ENCODE data around the gene SNED1.

SNED1 gene

DNA sequence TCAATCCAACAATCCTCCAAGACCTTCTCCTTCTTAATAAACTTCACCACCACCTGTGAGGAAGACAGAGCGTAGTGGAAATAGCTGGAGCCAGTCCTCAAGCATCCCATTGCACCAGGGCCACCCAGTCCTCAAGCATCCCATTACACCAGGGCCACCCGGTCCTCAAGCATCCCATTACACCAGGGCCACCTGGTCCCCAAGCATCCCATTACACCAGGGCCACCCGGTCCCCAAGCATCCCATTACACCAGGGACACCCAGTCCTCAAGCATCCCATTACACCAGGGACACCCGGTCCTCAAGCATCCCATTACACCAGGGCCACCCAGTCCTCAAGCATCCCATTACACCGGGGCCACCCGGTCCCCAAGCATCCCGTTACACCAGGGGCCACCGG is 116.9 kb downstream of the SNED1 start:
- Histone ChIP-seq H3K27me3 (no peaks in the 10 kb centered on the region), H3K36me3 (peaks cover 6% of the 10 kb centered on the region), H3K9me3 (no peaks in the 10 kb centered on the region), H3K4me1 (no peaks in the 10 kb centered on the region), H3K4me3 (ENCODE audit: low read depth, low read length) (no peak overlapping the region)
- no peak for DNase-seq
- TF ChIP-seq, protein P1, sequence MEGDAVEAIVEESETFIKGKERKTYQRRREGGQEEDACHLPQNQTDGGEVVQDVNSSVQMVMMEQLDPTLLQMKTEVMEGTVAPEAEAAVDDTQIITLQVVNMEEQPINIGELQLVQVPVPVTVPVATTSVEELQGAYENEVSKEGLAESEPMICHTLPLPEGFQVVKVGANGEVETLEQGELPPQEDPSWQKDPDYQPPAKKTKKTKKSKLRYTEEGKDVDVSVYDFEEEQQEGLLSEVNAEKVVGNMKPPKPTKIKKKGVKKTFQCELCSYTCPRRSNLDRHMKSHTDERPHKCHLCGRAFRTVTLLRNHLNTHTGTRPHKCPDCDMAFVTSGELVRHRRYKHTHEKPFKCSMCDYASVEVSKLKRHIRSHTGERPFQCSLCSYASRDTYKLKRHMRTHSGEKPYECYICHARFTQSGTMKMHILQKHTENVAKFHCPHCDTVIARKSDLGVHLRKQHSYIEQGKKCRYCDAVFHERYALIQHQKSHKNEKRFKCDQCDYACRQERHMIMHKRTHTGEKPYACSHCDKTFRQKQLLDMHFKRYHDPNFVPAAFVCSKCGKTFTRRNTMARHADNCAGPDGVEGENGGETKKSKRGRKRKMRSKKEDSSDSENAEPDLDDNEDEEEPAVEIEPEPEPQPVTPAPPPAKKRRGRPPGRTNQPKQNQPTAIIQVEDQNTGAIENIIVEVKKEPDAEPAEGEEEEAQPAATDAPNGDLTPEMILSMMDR (IDR thresholded peaks at IDR 0.05; ENCODE audit: low read depth, low read length): no peak

DNA sequence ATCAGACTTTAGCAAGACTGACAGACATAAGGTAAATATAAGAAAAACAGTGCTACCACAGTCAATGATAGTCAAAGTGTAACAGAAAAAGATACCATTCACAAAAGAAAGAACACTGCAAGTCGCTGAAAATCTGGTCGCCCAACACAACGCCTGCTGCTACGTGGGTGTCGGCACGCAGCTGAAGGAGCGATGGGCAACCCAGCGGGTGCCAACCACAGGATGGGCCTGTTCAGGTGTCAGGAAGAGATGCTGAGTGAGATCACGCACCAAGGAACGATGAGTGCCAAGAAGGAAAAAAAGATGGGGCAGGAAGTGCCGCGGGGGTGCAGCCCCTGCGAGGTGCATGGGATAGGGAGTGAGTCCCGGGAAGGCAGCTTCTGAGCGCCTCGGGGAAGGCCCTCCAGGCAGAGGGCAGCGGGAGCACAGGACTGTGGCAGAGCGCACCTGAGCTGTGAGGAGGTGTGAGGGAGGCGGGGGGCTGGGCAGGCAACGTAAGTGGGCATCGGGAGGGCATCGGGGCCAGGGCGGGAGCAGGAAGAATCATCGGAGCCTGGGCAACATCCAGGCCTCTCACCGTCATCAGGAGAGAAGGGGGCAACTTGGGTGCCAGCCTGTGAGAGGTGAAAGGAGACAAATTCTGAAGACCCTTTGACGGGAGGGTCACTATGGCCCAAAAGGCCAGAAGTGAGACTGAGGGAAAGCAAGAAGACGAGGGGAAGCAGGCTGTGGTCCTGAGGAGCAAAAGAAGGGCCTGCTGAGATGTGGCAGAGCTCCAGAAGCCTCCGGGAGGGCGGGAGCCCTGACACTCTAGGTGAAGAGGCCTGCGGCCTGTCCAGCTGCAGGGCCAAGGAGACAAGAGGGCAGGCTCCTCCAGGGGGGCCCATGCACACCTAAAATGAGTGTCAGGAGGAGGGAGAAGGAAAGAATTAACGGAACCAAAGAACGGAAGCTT is 118.5 kb downstream of the SNED1 start:
- Histone ChIP-seq H3K27me3 (no peaks in the 10 kb centered on the region), H3K36me3 (peaks cover 16% of the 10 kb centered on the region), H3K4me3 (ENCODE audit: low read depth, low read length) (no peak overlapping the region), H3K4me1 (no peaks in the 10 kb centered on the region), H3K9me3 (no peaks in the 10 kb centered on the region)
- no peak for DNase-seq
- TF ChIP-seq, protein P1 (IDR thresholded peaks at IDR 0.05; ENCODE audit: low read depth, low read length): no peak

DNA sequence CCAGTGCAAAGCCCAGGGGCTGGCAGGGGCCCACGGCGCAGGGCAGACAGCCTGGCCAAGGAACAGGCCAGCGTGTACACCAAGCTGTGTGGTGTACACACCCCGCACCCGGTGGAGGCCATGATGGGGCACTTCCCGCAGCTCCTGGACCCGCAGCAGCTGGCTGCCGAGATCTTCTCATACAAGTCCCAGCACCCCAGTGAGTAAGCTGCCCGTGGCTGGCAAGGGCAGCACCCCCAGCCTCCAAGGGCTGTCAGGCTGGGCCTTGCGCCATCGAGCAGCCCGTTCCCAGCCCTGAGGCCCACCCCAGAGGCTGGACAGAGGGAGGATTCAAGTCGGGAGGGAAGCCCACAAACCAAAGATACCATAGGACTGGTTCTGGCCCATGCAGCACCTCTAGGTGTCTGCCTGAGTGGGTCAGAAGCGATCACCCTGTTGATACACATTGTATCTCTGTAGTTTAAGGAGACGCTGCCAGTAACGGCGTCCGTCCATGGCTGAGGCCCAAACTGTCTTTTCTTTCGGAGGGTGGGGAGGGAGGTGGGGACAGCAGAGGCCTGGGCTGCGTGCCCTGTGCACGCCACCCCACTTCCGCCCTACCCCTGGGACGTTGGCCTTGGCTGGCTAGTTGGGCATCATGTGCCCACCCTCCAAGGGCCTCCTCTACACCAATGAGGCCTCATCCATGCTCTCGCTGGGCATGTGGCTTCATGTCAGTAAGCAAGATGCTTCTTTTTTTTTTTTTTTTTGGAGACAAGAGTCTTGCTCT is 120.5 kb downstream of the SNED1 start:
- Histone ChIP-seq H3K4me1 (no peaks in the 10 kb centered on the region), H3K36me3 (peaks cover 24% of the 10 kb centered on the region), H3K4me3 (ENCODE audit: low read depth, low read length) (no peak overlapping the region), H3K9me3 (no peaks in the 10 kb centered on the region), H3K27me3 (no peaks in the 10 kb centered on the region)
- no peak for DNase-seq
- TF ChIP-seq, protein P1 (IDR thresholded peaks at IDR 0.05; ENCODE audit: low read depth, low read length): no peak

DNA sequence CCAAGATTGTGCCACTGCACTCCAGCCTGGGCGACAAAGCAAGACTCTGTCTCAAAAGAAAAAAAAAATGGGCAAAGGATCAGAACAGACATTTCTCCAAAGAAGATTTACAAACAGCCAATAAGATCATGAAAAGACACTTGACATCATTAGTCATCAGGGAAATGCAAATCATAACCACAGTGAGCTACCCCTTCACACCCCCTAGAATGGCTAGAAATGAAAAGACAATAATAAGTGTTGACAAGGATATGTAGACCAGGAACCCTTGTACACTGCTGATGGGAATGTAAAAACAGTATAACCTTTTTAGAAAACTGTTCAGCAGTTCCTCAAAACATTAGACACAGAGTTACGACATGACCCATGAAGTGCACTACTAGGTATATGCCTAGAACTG is 122.0 kb downstream of the SNED1 start:
- TF ChIP-seq, protein P1 (IDR thresholded peaks at IDR 0.05; ENCODE audit: low read depth, low read length): no peak
- no peaks in the 10 kb centered on the region for H3K9me3 ChIP-seq
- DNase-seq: no peak
- no peak overlapping the region for H3K4me3 ChIP-seq (ENCODE audit: low read depth, low read length)
- H3K27me3 ChIP-seq: no peaks in the 10 kb centered on the region
- peaks cover 19% of the 10 kb centered on the region for H3K36me3 ChIP-seq
- no peaks in the 10 kb centered on the region for H3K4me1 ChIP-seq

DNA sequence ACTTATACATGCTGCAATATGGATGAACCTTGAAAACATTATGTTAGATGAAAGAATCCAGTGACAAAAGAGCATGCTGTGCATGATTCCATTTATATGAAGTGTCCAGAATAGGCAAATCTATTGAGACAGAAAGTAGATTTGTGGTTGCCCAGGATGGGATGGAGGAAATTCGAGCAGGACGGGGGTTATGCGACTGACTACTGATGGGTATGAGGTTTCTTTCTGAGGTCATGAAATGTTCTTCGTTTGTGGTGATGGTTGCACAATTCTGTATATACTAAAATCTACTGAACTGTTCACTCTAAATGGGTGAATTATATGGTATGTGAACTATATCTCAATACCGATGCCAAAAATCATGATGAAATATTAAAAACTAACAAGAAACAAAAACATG is 122.6 kb downstream of the SNED1 start:
- DNase-seq: no peak
- TF ChIP-seq, protein P1 (IDR thresholded peaks at IDR 0.05; ENCODE audit: low read depth, low read length): no peak
- H3K36me3 ChIP-seq: peaks cover 19% of the 10 kb centered on the region
- H3K4me1 ChIP-seq: no peaks in the 10 kb centered on the region
- H3K9me3 ChIP-seq: no peaks in the 10 kb centered on the region
- no peaks in the 10 kb centered on the region for H3K27me3 ChIP-seq
- H3K4me3 ChIP-seq (ENCODE audit: low read depth, low read length): no peak overlapping the region
